ENCODE results near the gene PPFIA3.

The PPFIA3 gene

GRCh38 chr19:49150944-49151243 is 31.6 kb downstream of the PPFIA3 start:
- peak overlapping the region; percentile 72 for H3K4me3 ChIP-seq (ENCODE audit: control insufficient read depth, low read depth, low read length)
- no peak for DNase-seq (ENCODE audit: low read depth)
- TF ChIP-seq, protein P1, sequence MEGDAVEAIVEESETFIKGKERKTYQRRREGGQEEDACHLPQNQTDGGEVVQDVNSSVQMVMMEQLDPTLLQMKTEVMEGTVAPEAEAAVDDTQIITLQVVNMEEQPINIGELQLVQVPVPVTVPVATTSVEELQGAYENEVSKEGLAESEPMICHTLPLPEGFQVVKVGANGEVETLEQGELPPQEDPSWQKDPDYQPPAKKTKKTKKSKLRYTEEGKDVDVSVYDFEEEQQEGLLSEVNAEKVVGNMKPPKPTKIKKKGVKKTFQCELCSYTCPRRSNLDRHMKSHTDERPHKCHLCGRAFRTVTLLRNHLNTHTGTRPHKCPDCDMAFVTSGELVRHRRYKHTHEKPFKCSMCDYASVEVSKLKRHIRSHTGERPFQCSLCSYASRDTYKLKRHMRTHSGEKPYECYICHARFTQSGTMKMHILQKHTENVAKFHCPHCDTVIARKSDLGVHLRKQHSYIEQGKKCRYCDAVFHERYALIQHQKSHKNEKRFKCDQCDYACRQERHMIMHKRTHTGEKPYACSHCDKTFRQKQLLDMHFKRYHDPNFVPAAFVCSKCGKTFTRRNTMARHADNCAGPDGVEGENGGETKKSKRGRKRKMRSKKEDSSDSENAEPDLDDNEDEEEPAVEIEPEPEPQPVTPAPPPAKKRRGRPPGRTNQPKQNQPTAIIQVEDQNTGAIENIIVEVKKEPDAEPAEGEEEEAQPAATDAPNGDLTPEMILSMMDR (conservative IDR thresholded peaks at IDR 0.05; ENCODE audit: control insufficient read depth, insufficient read depth, low read depth, low read length), result no peak

DNA sequence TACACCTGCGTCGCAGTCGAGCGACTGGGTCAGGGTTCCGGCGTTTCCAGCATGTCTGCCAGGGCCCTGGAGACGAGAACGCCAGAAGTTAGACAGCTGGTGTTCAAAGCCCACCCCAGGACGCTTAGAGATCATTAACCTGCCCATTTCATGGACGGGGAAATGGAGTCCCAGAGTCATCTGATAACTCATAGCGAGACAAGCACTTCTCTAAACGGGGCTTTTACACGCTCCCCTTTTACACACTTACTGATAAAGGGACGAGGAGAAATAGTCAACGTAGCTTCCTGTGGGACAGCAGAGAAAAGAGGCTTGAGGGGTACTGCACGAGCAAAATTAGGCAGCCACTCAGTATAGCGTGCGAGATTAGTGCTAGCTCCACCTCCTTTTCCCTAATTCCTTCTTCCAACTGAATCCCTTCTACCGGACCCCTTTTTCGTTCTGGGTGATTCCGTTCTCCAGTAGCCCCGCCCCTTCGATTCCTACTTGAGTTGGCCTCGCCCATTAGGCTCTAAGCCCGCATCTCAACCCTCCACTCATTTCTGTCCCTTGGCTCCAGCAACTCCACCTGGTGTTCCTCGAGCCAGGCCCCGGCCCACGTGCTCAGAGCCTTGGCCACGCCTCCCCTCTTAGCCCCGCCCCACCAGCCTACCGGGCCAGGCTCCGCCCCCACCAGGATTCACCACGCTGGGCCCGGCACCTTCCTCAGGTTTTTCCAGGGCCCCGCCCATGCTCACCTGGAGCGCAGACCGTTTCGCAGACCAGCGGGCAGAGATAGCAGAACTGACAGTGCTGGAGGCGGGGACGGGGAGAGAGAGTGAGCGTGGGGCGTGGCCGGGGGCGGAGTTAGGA is 32.1 kb downstream of the PPFIA3 start:
- TF ChIP-seq, protein P1 (conservative IDR thresholded peaks at IDR 0.05; ENCODE audit: control insufficient read depth, insufficient read depth, low read depth, low read length), result no peak
- H3K4me3 ChIP-seq (ENCODE audit: control insufficient read depth, low read depth, low read length), result no peak overlapping the region

DNA sequence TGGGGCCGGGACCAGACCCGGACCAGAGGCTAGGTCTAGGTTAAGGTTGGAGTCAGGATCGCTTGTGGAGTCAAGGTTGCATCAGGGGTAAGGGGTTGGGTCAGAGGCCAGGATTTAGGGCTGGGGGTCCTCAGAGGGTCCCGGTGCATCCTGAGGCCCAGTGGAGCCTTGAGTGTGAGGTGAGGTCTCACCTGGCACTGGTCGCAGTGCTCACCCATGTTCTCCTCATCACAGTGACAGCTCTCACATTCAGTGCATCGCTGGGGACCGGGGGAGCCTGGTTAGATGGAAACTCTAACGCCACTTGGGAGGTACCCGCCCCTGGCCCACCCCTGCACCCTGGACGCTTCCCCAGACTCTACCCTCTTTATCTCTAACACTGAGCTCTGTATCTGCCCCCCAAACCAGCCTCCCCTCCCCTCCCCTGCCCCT is 32.8 kb downstream of the PPFIA3 start:
- TF ChIP-seq, protein P1 (conservative IDR thresholded peaks at IDR 0.05; ENCODE audit: control insufficient read depth, insufficient read depth, low read depth, low read length), result no peak
- H3K4me3 ChIP-seq (ENCODE audit: control insufficient read depth, low read depth, low read length), result no peak overlapping the region
- no peak for DNase-seq (ENCODE audit: low read depth)

More for the DNA sequence above, 32.1 kb downstream of the PPFIA3 start:
- peak; percentile 23 for DNase-seq (ENCODE audit: low read depth)

DNA sequence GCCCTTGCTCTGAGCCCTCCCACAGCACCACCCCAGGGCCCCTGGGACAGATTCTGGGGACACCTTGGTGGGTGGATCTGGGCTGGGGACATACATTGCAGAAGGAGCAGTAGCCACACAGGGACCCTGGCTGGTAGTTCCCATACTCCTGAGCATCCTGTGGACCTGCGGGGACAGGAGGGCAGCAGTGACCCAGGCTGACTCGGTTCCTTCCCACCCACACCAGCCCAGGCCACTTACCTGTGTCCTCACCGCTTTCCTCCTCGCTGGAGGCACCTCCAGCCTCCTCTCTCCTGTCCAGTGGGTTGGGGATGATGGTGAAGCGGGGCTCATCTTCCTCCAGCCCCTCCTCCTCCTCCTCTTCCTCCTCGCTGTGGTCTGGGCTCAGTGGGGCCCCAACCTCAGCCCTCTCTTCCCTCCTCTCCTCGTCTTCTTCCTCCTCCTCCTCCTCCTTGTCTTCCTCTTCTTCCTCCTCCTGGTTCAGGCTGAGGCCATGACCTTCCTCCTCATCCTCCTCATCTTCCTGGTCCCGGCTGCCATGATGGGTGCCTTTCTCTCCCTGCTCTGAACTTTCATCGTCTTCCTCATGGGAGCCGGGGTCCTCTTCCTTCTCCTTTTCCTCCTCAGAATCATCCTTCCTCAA is 33.9 kb downstream of the PPFIA3 start:
- TF ChIP-seq, protein P1 (conservative IDR thresholded peaks at IDR 0.05; ENCODE audit: control insufficient read depth, insufficient read depth, low read depth, low read length), result no peak
- DNase-seq (ENCODE audit: low read depth), result no peak
- no peak overlapping the region for H3K4me3 ChIP-seq (ENCODE audit: control insufficient read depth, low read depth, low read length)

DNA sequence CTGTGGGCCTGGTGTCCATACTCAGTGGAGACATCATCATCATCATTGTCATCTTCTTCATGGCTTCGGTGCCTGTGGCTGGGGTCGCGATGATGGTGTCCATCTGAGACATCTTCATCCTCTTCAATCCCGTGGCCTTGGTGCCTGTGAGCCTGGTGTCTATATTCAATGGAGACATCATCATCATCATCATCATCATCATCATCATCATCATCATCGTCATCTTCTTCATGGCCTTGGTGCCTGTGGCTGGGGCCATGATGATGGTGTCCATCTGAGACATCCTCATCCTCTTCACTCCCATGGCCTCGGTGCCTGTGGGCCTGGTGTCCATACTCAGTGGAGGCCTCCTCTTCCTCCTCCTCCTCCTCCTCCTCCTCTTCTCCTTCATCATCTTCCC is 34.9 kb downstream of the PPFIA3 start:
- H3K4me3 ChIP-seq (ENCODE audit: control insufficient read depth, low read depth, low read length), result no peak overlapping the region
- TF ChIP-seq, protein P1 (conservative IDR thresholded peaks at IDR 0.05; ENCODE audit: control insufficient read depth, insufficient read depth, low read depth, low read length), result no peak
- DNase-seq (ENCODE audit: low read depth), result no peak

DNA sequence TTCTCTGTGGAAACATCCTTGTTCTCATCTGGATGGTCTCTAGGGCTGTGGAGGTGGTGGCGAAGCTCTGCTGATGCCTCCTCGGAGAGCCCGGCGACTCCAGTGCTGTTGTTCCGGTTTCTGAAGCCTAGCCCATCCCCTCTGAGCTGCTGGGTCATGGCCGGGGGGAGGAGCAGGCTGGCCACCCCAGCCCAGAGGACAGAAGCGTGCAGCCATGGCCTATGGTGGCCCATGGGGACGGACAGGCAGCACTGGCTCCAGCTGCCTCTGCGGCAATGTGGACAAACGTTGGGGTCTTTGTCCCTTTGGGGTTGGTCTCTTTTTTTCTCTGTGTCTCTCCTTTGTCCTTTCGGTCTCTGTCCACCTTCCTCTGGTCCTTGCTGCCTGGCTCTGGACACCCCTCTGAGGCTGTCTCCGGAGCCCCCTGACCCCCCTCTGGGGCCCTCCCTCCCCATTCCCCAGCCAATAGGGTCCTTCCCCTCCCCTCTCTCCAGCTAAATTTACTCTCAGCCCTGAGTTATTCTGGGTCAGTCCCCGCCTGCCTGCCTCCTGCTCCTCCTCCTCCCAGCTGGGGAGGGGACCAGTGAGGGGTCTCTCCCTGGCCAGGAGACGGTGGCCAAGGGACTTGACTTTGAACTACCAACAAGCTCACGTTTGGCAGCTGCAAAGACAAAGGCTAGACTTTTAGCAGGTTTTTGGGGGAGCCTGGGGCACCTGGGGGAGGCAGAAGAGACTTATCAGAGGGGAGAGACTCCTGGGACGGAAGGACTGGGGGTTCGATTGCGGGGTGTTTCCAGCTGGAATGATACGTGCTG is 35.9 kb downstream of the PPFIA3 start, which contains the start of gene HRC:
Gene HRC, minus strand, starts transcription at position 392 of the 815 bp plus-strand sequence. Its CDS starts 159 bp downstream, at position 233.
- DNase-seq (ENCODE audit: low read depth), result no peak
- no peak within 1 kb of the TSS for H3K4me3 ChIP-seq (ENCODE audit: control insufficient read depth, low read depth, low read length)
- TF ChIP-seq, protein P1 (conservative IDR thresholded peaks at IDR 0.05; ENCODE audit: control insufficient read depth, insufficient read depth, low read depth, low read length), result no peak

Data from fibroblast of mammary gland (primary cell).